Measurements from ENCODE around the gene GALNT2. TPM values are rescaled to one million over a fixed set of nuclear protein-coding genes. Genes with fewer than 3 reads are reported as not detected.

GALNT2 gene
- total and polyA plus RNA-seq, 2 donors = 28.7 to 55.0 TPM

DNA sequence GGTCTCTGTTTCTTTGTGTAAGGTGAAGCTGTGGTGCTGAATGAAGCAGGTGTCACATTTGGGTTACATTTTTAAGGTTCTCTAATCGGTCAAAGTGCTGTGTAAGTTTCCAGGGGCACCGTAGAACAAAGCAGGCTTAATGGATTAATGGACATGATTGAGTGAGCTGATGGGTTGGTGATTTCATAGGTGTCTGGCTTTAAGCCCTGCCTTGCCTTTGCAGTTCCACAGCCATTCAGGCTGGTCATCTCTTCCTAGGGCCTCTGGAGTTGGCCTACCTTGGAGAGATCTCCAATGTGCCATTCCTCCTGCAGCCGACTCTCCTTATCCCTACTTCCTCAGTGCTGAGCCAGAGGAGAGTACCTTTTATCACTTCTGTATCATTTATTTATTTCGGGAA, 15.2 kb downstream of the GALNT2 start:
- no peak for DNase-seq (ENCODE audit: extremely low spot score)
- Histone ChIP-seq H3K27ac (ENCODE audit: low read depth) (no peak overlapping the region), H3K36me3 (ENCODE audit: insufficient read depth) (no peaks in the 10 kb centered on the region), H3K4me1 (ENCODE audit: insufficient read depth) (peaks cover 4% of the 10 kb centered on the region), H3K4me3 (ENCODE audit: low read depth, low read length) (no peak overlapping the region)
- WGBS = 87% methylated on average over 4 of the region's 4 CpGs

DNA sequence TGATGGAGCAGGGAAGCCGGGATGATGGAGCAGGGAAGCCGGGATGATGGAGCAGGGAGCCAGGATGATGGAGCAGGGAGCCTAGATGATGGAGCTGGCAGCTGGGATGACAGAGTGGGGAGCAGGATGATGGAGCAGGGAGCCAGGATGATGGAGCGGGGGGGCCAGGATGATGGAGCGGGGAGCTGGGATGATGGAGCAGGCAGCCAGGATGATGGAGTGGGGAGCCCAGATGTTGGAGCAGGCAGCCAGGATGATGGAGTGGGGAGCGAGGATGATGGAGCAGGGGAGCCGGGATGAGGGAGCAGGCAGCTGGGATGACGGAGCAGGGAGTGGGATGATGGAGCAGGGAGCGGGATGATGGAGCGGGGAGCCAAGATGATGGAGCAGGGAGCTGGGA, 16.0 kb downstream of the GALNT2 start:
- DNase-seq (ENCODE audit: extremely low spot score) = no peak
- no peak overlapping the region for H3K27ac ChIP-seq (ENCODE audit: low read depth)

GRCh38 chr1:230083746-230084407, 16.8 kb downstream of the GALNT2 start:
- no peak for DNase-seq (ENCODE audit: extremely low spot score)
- 87% methylated on average over 10 of the region's 10 CpGs for WGBS
- Histone ChIP-seq H3K4me3 (ENCODE audit: low read depth, low read length) (no peak overlapping the region), H3K4me1 (ENCODE audit: insufficient read depth) (peaks cover 4% of the 10 kb centered on the region), H3K36me3 (ENCODE audit: insufficient read depth) (no peaks in the 10 kb centered on the region), H3K27ac (ENCODE audit: low read depth) (peak overlapping the region; percentile 13)

More for the DNA sequence above, 16.0 kb downstream of the GALNT2 start:
- WGBS = over 99% methylated on average over 9 of the region's 9 CpGs
- no peak overlapping the region for H3K4me3 ChIP-seq (ENCODE audit: low read depth, low read length)
- peaks cover 4% of the 10 kb centered on the region for H3K4me1 ChIP-seq (ENCODE audit: insufficient read depth)
- H3K36me3 ChIP-seq (ENCODE audit: insufficient read depth) = no peaks in the 10 kb centered on the region

DNA sequence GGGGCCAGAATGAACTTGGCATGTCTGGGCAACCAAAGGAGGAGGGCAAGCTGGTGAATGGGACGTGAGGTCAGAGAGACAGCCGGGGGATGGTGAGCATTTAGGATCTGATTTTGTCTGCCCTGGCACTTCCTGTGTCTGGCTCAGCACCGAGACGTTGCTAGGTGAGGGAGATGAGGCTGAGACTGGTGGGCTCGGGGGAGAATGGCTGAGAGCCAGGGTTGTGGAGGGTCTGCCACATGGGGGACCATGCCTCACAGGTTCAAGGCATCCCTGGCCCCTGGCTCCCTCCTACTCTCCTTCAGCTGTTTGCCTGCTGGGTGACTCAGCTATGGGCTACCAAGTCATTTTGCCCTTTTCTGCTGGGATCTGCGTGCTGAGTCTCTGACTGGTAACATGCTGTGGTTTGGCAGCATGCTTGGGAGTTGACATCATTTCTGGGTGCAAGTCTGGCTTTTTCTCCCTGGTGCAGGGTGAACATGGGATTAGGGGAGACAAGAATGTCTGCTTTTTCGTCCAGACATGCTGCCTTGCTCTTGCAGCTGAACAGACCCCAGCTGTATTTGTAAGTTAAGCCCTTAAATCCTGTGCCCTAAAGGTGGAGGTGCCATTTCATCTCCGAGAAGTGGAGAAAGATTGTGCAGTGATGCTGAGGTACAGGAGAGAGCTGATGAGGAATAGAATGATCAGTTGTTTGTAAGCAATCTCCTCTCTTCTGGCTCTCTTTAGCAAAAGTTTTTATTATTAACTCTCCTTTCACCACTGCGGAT, 17.6 kb downstream of the GALNT2 start:
- Histone ChIP-seq H3K27ac (ENCODE audit: low read depth) (peak overlapping the region; percentile 13), H3K4me1 (ENCODE audit: insufficient read depth) (peaks cover 4% of the 10 kb centered on the region), H3K4me3 (ENCODE audit: low read depth, low read length) (no peak overlapping the region), H3K36me3 (ENCODE audit: insufficient read depth) (no peaks in the 10 kb centered on the region)
- no peak for DNase-seq (ENCODE audit: extremely low spot score)
- 43% methylated on average over 9 of the region's 9 CpGs for WGBS

GRCh38 chr1:230085178-230085515, 18.1 kb downstream of the GALNT2 start:
- DNase-seq (ENCODE audit: extremely low spot score) = no peak
- Histone ChIP-seq H3K27ac (ENCODE audit: low read depth) (no peak overlapping the region), H3K4me3 (ENCODE audit: low read depth, low read length) (no peak overlapping the region), H3K4me1 (ENCODE audit: insufficient read depth) (peaks cover 4% of the 10 kb centered on the region), H3K36me3 (ENCODE audit: insufficient read depth) (no peaks in the 10 kb centered on the region)
- 89% methylated on average over 5 of the region's 5 CpGs for WGBS

GRCh38 chr1:230086151-230086550, 19.1 kb downstream of the GALNT2 start:
- 78% methylated on average over 6 of the region's 6 CpGs for WGBS
- DNase-seq (ENCODE audit: extremely low spot score) = no peak
- H3K27ac ChIP-seq (ENCODE audit: low read depth) = no peak overlapping the region
- H3K4me3 ChIP-seq (ENCODE audit: low read depth, low read length) = no peak overlapping the region
- H3K4me1 ChIP-seq (ENCODE audit: insufficient read depth) = peaks cover 5% of the 10 kb centered on the region
- no peaks in the 10 kb centered on the region for H3K36me3 ChIP-seq (ENCODE audit: insufficient read depth)

DNA sequence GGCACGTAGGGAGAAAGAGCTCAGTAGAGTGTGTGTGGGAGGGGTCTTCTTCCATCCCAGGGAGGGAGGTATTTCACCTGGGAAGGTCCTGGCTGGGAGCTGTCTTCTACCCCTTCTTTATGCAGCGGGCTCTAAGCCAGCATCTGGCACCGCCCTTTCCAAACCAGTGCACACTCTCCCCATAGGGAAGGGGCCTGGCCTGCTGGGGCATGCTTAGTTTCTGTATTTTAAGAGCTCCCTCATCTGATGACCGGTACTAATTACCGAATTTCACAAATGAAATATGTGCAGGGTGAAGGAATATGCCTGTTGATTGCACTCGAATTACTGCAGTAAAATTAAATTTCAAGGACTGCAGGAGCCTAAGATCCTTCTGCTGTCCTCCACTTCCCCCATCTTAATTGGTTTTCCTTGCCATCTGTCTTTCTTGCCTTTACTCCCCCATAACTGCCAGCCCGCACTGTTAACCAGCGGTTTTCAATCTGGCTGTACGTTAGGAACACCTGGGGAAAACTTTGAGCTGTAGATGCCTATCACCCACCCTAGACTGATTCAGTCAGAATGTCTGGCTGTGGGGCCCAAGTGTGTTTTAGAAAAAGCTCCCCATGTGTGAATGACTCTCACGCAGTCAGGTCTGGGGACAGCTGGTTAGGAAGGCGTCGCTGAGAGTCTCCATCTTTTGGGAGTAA, 20.1 kb downstream of the GALNT2 start:
- Histone ChIP-seq H3K27ac (ENCODE audit: low read depth) (no peak overlapping the region), H3K4me1 (ENCODE audit: insufficient read depth) (peaks cover 5% of the 10 kb centered on the region), H3K36me3 (ENCODE audit: insufficient read depth) (no peaks in the 10 kb centered on the region), H3K4me3 (ENCODE audit: low read depth, low read length) (no peak overlapping the region)
- no peak for DNase-seq (ENCODE audit: extremely low spot score)
- 86% methylated on average over 12 of the region's 12 CpGs for WGBS

DNA sequence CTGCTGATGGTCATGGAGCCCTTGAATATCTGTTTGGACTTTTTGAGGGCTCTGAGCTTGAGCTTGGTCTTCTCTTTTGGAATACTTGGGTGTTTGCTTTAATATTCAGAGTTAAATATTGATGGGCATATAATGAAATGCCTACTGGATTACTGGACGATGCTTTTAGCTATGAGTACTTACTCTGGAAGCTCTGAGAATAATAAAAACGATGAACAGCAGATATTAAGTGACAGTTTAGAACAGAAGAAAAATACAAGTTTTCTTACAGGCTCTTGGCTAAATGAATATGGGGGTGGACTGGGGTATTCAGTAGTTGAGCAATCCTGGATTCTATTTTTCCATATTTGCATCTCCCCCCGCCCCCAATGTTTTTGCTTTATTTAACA, 20.7 kb downstream of the GALNT2 start:
- Histone ChIP-seq H3K4me3 (ENCODE audit: low read depth, low read length) (no peak overlapping the region), H3K36me3 (ENCODE audit: insufficient read depth) (no peaks in the 10 kb centered on the region), H3K27ac (ENCODE audit: low read depth) (no peak overlapping the region), H3K4me1 (ENCODE audit: insufficient read depth) (peaks cover 5% of the 10 kb centered on the region)
- no peak for DNase-seq (ENCODE audit: extremely low spot score)
- WGBS = 65% methylated on average over 3 of the region's 3 CpGs

DNA sequence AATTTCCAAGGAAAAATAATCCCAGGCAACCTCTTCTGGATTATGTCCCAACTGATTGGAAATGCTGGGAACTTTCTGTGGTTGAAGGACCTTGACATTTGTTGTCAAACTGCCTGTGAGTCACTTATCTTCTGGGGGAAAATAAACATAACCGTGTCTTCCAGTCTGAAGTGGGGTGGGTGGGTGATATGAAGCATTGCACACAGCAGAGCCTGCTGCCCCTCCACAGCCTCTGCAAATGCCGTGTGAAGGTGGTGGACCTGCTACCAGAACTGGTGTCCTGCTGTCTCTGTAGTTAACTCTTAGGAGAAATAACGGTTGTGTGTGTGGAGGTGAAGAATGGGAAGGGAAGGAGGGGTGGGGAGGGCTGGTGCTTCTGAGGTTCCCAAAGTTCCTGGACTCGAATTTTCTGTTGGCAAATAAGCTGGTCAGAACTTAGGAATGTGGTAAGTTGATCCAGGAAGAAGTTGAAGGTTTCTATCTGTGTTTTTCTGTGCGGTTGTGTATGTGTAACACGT, 23.2 kb downstream of the GALNT2 start:
- Histone ChIP-seq H3K4me3 (ENCODE audit: low read depth, low read length) (no peak overlapping the region), H3K4me1 (ENCODE audit: insufficient read depth) (peaks cover 1% of the 10 kb centered on the region), H3K36me3 (ENCODE audit: insufficient read depth) (no peaks in the 10 kb centered on the region), H3K27ac (ENCODE audit: low read depth) (no peak overlapping the region)
- DNase-seq (ENCODE audit: extremely low spot score) = no peak
- WGBS = 64% methylated on average over 6 of the region's 6 CpGs

DNA sequence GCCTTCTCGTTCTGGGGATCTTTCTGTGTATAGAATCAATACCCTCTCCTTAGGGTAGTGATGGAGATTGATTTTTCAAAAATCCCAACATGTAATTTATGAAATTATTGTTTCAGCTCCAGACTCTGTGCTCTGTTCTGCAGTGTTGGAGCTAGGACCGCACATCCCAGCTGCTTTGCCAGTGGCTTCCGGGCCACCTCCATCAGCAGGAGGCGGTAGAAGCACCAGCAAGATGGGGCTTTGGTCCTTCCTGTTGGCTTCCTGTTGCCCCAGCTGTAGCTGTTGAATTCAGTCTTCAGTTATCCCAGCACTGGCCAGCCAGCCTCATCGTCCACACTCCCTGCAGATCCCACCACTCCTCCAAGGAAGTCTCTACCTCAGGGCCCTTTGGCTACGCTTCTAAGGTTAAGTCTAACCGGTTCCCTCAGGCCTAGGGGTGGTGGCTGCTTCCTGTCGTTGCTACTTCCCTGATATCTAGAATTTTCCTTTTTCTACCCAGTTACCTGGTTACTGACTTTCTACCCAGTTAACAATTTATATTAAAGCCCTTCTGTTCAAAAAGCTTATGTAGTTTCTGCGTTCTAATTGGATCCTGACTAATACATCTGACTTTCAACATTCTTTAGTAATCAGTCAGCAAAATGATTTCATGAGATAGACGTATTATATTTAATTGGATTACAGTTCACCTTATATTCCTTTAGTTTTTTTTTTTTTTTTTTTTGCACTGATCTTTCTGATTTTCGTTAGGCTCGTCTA, 24.6 kb downstream of the GALNT2 start:
- Histone ChIP-seq H3K4me3 (ENCODE audit: low read depth, low read length) (no peak overlapping the region), H3K27ac (ENCODE audit: low read depth) (no peak overlapping the region), H3K36me3 (ENCODE audit: insufficient read depth) (no peaks in the 10 kb centered on the region), H3K4me1 (ENCODE audit: insufficient read depth) (peaks cover 1% of the 10 kb centered on the region)
- WGBS = 92% methylated on average over 12 of the region's 12 CpGs
- DNase-seq (ENCODE audit: extremely low spot score) = no peak

- Histone ChIP-seq H3K4me1 (ENCODE audit: insufficient read depth) (peaks cover 1% of the 10 kb centered on the region), H3K27ac (ENCODE audit: low read depth) (no peak overlapping the region), H3K36me3 (ENCODE audit: insufficient read depth) (no peaks in the 10 kb centered on the region), H3K4me3 (ENCODE audit: low read depth, low read length) (no peak overlapping the region)
- WGBS = 94% methylated on average over 14 of the region's 14 CpGs
- DNase-seq (ENCODE audit: extremely low spot score) = no peak
These were observed 27.7 kb downstream of the GALNT2 start for GRCh38 chr1:230094746-230095145.

DNA sequence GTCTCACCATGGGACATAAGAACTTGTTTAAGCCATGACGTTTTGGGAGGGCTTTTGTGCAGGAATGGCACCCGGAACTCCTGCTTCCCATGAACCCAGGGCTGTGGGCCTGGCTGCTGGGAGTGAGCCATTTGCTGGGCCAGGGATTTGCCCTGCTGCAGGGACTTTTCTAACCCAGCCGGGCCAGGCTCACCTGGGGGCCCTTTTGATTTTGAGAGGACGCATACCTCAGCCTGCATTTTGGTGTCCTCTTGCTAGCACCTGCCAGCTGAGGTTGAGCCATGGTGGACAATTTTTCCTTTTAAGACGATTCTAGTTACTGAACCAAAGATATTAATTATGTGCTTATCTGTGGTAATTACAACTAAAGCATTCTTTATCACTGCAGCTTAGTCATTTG, 28.9 kb downstream of the GALNT2 start:
- Histone ChIP-seq H3K4me3 (ENCODE audit: low read depth, low read length) (no peak overlapping the region), H3K27ac (ENCODE audit: low read depth) (no peak overlapping the region), H3K4me1 (ENCODE audit: insufficient read depth) (no peaks in the 10 kb centered on the region), H3K36me3 (ENCODE audit: insufficient read depth) (no peaks in the 10 kb centered on the region)
- DNase-seq (ENCODE audit: extremely low spot score) = no peak
- 88% methylated on average over 5 of the region's 5 CpGs for WGBS

GRCh38 chr1:230097370-230097769, 30.3 kb downstream of the GALNT2 start:
- WGBS = 97% methylated on average over 4 of the region's 4 CpGs
- Histone ChIP-seq H3K4me3 (ENCODE audit: low read depth, low read length) (no peak overlapping the region), H3K36me3 (ENCODE audit: insufficient read depth) (no peaks in the 10 kb centered on the region), H3K4me1 (ENCODE audit: insufficient read depth) (no peaks in the 10 kb centered on the region), H3K27ac (ENCODE audit: low read depth) (no peak overlapping the region)
- DNase-seq (ENCODE audit: extremely low spot score) = no peak
